ENCODE data around the gene SLC5A7. TPM values are rescaled to one million over a fixed set of nuclear protein-coding genes. Genes with fewer than 3 reads are reported as not detected.

The SLC5A7 gene
- total RNA-seq, 2 donors from 2014 or later: not detected

DNA sequence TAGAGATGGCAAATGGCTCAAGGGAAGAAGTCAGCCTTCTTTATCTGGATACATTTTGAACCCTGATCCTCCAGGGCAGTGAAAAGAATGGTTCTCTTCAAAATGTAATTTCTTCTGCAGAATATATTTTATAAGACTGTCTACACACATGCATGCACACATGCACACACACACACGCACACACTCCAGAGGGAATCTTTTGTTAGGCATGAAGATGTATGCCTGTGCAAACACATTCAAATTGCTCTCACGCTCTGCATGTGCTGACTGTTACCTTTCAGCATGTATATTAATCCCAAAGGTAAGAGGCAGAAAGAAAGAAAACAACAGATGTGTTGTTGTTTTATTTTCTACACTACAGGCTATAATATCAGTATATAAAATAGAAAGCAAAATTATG, 43.2 kb downstream of the SLC5A7 start:
- H3K4me3 Mint-ChIP-seq: no peak overlapping the region
- H3K27ac Mint-ChIP-seq: no peak overlapping the region
- H3K27me3 Mint-ChIP-seq: no peaks in the 10 kb centered on the region
- H3K36me3 Mint-ChIP-seq: no peaks in the 10 kb centered on the region
- ATAC-seq (no peak), DNase-seq (ENCODE audit: low spot score) (no peak)
- peaks cover 4% of the 10 kb centered on the region for H3K9me3 Mint-ChIP-seq
- H3K4me1 Mint-ChIP-seq (ENCODE audit: low read depth in 2 of 2): no peaks in the 10 kb centered on the region

DNA sequence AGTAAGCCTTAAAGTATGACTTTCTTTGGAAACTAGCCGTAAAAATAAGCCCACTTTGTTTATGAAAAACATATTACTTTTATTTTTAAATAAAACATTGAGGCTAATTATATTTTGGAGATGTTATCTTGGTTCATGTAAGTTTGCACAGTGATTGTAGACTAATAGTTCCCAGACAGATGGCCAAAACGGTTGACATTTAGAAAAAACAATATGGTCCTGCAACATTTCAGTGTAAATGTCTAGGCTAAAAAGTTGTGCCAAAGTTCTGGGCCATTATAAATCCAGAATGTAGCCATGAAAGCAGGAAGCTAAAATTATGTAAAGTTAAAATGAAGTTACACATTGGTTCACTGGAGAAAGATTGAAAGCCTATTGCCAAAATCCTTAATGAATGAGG, 43.6 kb downstream of the SLC5A7 start:
- Mint-ChIP-seq H3K4me1 (ENCODE audit: low read depth in 2 of 2) (no peaks in the 10 kb centered on the region), H3K36me3 (no peaks in the 10 kb centered on the region), H3K27ac (no peak overlapping the region), H3K9me3 (peaks cover 4% of the 10 kb centered on the region), H3K4me3 (no peak overlapping the region), H3K27me3 (no peaks in the 10 kb centered on the region)
- ATAC-seq: no peak
- DNase-seq (ENCODE audit: low spot score): no peak

DNA sequence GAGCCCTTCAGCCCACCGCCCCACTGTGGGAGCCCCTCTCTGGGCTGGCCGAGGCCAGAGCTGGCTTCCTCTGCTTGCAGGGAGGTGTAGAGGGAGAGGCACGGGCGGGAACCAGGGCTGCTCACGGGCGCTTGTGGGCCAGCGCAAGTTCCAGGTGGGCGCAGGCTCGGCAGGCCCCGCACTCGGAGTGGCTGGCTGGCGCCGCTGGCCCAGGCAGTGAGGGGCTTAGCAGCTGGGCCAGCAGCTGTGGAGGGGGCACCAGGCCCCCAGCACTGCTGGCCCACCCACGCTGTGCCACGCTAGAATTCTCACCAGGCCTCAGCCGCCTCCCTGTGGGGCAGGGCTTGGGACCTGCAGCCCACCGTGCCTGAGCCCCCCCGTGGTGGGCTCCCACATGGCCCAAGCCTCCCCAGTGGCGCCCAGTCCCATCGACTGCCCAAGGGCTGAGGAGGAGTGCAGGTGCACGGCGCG, 45.2 kb downstream of the SLC5A7 start:
- Mint-ChIP-seq H3K4me1 (ENCODE audit: low read depth in 2 of 2) (no peaks in the 10 kb centered on the region), H3K27ac (no peak overlapping the region), H3K27me3 (no peaks in the 10 kb centered on the region), H3K4me3 (no peak overlapping the region), H3K36me3 (no peaks in the 10 kb centered on the region), H3K9me3 (peaks cover 4% of the 10 kb centered on the region)
- no peak for DNase-seq (ENCODE audit: low spot score)
- peak in 1 of 2 donors; percentile 33 for ATAC-seq

DNA sequence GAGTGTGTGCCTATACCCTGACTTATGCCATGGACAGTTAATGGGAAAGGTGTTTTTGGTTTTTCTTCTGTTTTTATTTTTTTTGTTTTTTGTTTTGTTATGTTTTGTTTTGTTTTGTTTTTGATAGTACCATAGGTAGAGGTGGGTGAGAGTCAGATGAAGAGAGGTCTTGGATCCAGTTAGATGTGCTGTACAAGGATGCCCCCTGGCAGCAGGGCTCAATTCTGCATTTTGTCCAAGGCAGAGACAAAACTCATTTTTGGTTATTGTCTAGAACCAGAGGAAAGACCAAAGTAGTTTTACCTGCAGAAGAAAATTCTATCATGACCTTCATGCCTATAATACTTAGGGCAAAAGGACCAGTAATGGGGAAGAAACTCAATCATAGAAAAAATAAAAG, 48.5 kb downstream of the SLC5A7 start:
- H3K4me1 Mint-ChIP-seq (ENCODE audit: low read depth in 2 of 2): no peaks in the 10 kb centered on the region
- H3K4me3 Mint-ChIP-seq: no peak overlapping the region
- H3K9me3 Mint-ChIP-seq: peaks cover 14% of the 10 kb centered on the region
- no peaks in the 10 kb centered on the region for H3K36me3 Mint-ChIP-seq
- no peak for ATAC-seq
- H3K27me3 Mint-ChIP-seq: no peaks in the 10 kb centered on the region
- DNase-seq (ENCODE audit: low spot score): no peak
- no peak overlapping the region for H3K27ac Mint-ChIP-seq

DNA sequence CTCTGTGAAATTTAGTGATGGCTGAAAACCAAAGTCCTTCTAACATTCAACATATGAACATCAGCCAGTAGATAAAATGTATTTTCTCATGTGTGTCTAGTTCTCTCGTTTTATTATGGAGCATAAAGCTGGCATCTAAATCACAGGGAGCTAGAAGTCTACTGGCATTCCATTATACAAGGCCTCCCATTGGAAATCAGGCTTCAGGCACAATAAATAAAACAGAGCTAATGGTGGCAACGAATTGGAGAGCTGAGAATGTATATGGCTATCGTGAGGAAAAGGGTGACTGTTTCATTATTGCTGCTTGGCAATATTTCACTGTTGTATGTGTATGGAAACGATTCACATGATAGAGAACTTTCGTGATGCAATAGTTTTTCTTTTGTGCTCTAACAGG, 62.4 kb downstream of the SLC5A7 start:
- Mint-ChIP-seq H3K27ac (no peak overlapping the region), H3K27me3 (no peaks in the 10 kb centered on the region), H3K4me3 (no peak overlapping the region), H3K36me3 (no peaks in the 10 kb centered on the region), H3K9me3 (peaks cover 6% of the 10 kb centered on the region), H3K4me1 (ENCODE audit: low read depth in 2 of 2) (no peaks in the 10 kb centered on the region)
- ATAC-seq (no peak), DNase-seq (ENCODE audit: low spot score) (no peak)

DNA sequence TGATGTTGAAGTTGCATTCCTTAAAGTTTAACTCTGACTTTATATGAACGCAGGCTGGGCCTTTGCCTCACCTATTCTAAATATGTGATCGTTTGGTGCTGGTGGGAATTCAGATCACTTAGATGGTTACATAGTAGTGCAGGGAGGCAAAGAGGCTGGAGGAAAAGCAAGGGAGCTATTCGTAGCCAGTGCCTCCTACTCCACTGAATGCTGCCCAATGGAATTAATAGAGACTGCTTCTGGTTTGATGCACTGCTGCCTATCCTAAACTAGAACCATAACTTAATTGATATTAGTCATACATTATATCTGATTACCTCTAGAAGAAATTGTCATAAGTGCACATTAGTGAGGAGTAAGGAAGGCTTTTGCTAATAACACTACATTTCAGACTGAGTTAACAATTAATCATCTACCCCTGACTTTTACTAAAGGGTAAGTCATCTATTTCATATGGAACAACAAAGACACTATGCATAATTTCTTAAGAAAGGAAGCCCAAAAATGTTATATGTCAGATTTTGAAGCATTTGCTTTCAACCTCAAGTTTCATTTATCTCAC, 72.3 kb downstream of the SLC5A7 start:
- Mint-ChIP-seq H3K36me3 (no peaks in the 10 kb centered on the region), H3K9me3 (no peaks in the 10 kb centered on the region), H3K4me1 (ENCODE audit: low read depth in 2 of 2) (no peaks in the 10 kb centered on the region), H3K27me3 (no peaks in the 10 kb centered on the region), H3K27ac (no peak overlapping the region), H3K4me3 (no peak overlapping the region)
- DNase-seq (ENCODE audit: low spot score) (no peak), ATAC-seq (no peak)

DNA sequence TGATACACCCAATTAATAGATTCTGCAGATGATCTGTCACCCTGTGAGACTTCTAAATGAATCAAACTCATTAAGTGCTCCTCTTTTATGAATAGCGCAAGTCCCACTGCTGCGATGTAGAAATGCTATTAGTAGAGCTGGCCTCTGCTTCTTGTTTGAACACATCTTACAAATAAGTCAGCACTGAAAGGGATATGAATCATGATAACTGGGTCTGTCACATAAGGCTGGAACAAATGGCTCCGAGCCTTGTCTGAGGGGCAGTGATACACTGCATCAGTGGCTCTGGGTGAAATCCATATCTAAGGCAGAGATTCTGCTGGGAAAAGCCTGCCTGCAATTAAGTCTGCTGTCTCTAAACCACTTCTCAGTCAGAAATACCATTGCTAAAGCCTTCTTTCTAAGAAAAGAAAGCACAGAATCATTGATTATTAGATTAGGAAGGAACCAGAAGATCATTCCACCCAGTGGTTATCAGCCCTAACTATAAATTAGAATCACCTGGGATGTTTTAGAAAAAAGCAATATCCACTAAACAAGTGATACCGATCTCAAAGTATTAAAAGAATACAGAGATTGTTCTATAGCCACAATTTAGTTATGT, 75.2 kb downstream of the SLC5A7 start:
- Mint-ChIP-seq H3K9me3 (peaks cover 3% of the 10 kb centered on the region), H3K36me3 (no peaks in the 10 kb centered on the region), H3K27me3 (no peaks in the 10 kb centered on the region), H3K27ac (no peak overlapping the region), H3K4me1 (ENCODE audit: low read depth in 2 of 2) (no peaks in the 10 kb centered on the region), H3K4me3 (no peak overlapping the region)
- DNase-seq (ENCODE audit: low spot score) (no peak), ATAC-seq (no peak)

Other genes with a start within 250 kb of the SLC5A7 start
- gene RGPD4, start 159.6 kb upstream of the SLC5A7 start, total RNA-seq: under 1 TPM in 1 of 2 donors, not detected in 1; 0.07 TPM